ENCODE data around the gene ADAM12. TPM values are rescaled to one million over a fixed set of nuclear protein-coding genes. Genes with fewer than 3 reads are reported as not detected.

The ADAM12 gene
- polyA plus RNA-seq, 1 of the 3 experiments (the other 2 are of a cell fraction): 25.0 TPM

DNA sequence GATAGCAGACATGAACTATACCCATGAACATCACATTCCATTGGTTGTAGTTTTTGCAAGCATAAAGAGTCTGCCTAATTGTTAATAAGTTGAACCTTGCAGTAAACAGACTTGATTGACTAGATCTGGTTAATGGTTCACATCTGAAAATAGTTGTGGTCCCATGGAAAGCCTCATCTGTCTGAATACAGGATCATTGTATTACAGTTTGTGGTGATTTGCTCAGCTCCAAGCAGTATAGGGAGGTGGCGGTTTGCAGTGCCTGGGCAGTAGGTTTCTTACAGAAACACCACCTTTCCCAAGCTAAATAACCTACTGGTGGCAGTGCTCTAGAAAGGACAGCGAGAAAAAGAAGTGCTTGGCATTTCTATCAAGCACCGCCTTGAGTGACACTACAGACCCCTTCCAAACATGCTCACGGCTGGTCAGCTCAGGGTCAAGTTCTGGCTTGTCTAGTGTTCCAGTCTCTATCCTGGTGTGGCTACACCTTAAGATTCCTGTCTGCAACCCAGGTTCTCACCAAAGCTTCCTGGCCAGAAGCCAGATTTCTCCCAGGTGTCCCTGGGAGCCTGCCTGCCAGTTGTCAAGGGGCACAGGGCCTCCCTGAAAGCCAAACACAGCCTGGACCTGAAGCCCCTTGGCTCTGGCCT, 372.0 kb downstream of the ADAM12 start:
- H3K27me3 ChIP-seq (ENCODE audit: insufficient read depth): no peaks in the 10 kb centered on the region
- peaks cover 0 to 5% of the 10 kb centered on the region in 2 experiments for H3K36me3 ChIP-seq (replicated peaks in 1 of 2; ENCODE audit: control insufficient read depth in 1 of 2, insufficient read depth in 2 of 2, low read length in 1 of 2)
- DNase-seq: no peak
- no peak overlapping the region for H3K27ac ChIP-seq (ENCODE audit: low read depth in 2 of 2, low read length in 1 of 2)
- no peak overlapping the region for H2AFZ ChIP-seq (ENCODE audit: low read depth)
- H3K9me3 ChIP-seq: no peaks in the 10 kb centered on the region
- peaks cover 0 to 4% of the 10 kb centered on the region in 2 experiments; a peak in 3 of 4 replicates for H3K4me1 ChIP-seq (ENCODE audit: control insufficient read depth in 1 of 2, insufficient read depth in 2 of 2, low read depth in 1 of 2, low read length in 1 of 2)
- H3F3A ChIP-seq (replicated peaks; ENCODE audit: insufficient read depth): no peaks in the 10 kb centered on the region
- H3K79me2 ChIP-seq (ENCODE audit: insufficient read depth): no peaks in the 10 kb centered on the region
- no peaks in the 10 kb centered on the region for H4K20me1 ChIP-seq (ENCODE audit: insufficient read depth)
- no peaks in the 10 kb centered on the region for H3K9me2 ChIP-seq
- ChIA-PET POLR2A (no interaction called here), CTCF (no interaction called here)
- H3K4me2 ChIP-seq: no peak overlapping the region
- no peak overlapping the region for H3K4me3 ChIP-seq (ENCODE audit: low read depth in 2 of 2, low read length in 1 of 2)
- 100% methylated on average over 1 of the region's 4 CpGs for WGBS (ENCODE audit: low lambda C conversion rate)
- H3K9ac ChIP-seq: no peak overlapping the region
- TF ChIP-seq CHD2 (IDR thresholded peaks at IDR 0.05; ENCODE audit: low read length, partially characterized antibody) (no peak), TEAD4 (IDR thresholded peaks at IDR 0.05; ENCODE audit: borderline replicate concordance, insufficient read depth) (no peak), ELF1 (IDR thresholded peaks at IDR 0.05) (no peak), TAF1 (IDR thresholded peaks at IDR 0.05; ENCODE audit: borderline replicate concordance, low read depth, low read length) (no peak), NFIC (IDR thresholded peaks at IDR 0.05; ENCODE audit: borderline replicate concordance) (no peak), FOXM1 (IDR thresholded peaks at IDR 0.05; ENCODE audit: low read depth) (no peak), EZH2phosphoT487 (IDR thresholded peaks at IDR 0.05; ENCODE audit: borderline replicate concordance, low read depth) (no peak), MEF2A (IDR thresholded peaks at IDR 0.05; ENCODE audit: borderline replicate concordance, low read depth) (no peak), EP300 (IDR thresholded peaks at IDR 0.05; ENCODE audit: borderline replicate concordance in 1 of 2, low read depth in 1 of 2, low read length in 1 of 2) (no peak)
- TF ChIP-seq, protein P1, sequence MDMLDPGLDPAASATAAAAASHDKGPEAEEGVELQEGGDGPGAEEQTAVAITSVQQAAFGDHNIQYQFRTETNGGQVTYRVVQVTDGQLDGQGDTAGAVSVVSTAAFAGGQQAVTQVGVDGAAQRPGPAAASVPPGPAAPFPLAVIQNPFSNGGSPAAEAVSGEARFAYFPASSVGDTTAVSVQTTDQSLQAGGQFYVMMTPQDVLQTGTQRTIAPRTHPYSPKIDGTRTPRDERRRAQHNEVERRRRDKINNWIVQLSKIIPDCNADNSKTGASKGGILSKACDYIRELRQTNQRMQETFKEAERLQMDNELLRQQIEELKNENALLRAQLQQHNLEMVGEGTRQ (IDR thresholded peaks at IDR 0.05; ENCODE audit: borderline replicate concordance, low read depth, low read length): no peak
- TF ChIP-seq, protein P2, sequence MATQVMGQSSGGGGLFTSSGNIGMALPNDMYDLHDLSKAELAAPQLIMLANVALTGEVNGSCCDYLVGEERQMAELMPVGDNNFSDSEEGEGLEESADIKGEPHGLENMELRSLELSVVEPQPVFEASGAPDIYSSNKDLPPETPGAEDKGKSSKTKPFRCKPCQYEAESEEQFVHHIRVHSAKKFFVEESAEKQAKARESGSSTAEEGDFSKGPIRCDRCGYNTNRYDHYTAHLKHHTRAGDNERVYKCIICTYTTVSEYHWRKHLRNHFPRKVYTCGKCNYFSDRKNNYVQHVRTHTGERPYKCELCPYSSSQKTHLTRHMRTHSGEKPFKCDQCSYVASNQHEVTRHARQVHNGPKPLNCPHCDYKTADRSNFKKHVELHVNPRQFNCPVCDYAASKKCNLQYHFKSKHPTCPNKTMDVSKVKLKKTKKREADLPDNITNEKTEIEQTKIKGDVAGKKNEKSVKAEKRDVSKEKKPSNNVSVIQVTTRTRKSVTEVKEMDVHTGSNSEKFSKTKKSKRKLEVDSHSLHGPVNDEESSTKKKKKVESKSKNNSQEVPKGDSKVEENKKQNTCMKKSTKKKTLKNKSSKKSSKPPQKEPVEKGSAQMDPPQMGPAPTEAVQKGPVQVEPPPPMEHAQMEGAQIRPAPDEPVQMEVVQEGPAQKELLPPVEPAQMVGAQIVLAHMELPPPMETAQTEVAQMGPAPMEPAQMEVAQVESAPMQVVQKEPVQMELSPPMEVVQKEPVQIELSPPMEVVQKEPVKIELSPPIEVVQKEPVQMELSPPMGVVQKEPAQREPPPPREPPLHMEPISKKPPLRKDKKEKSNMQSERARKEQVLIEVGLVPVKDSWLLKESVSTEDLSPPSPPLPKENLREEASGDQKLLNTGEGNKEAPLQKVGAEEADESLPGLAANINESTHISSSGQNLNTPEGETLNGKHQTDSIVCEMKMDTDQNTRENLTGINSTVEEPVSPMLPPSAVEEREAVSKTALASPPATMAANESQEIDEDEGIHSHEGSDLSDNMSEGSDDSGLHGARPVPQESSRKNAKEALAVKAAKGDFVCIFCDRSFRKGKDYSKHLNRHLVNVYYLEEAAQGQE (IDR thresholded peaks at IDR 0.05; ENCODE audit: low read depth, low read length): no peak

DNA sequence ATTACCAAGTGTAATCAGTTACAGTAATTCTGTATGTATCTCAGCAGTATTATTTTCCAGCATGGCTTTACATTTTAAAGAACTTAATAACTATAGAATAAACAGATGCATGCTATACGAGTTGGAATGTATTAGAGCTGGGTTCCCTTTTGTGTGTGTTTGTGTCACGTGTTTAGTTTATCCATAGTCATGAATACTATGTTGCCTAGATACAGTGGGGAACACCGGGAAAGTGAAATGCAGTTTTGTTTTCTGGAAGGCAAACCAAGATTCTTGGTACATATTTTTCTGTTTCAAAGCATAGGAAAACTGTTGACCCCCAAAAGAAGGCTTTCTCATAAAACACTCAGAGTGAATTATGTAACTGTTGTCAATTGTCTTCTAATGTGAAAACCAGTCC, 372.9 kb downstream of the ADAM12 start:
- H3K4me1 ChIP-seq (ENCODE audit: control insufficient read depth in 1 of 2, insufficient read depth in 2 of 2, low read depth in 1 of 2, low read length in 1 of 2): peaks cover 0 to 4% of the 10 kb centered on the region in 2 experiments; a peak in 3 of 4 replicates
- H3F3A ChIP-seq (replicated peaks; ENCODE audit: insufficient read depth): no peaks in the 10 kb centered on the region
- POLR2A ChIA-PET: no interaction called here
- no peaks in the 10 kb centered on the region for H3K27me3 ChIP-seq (ENCODE audit: insufficient read depth)
- peaks cover 5% of the 10 kb centered on the region in 2 experiments for H3K36me3 ChIP-seq (replicated peaks in 1 of 2; ENCODE audit: control insufficient read depth in 1 of 2, insufficient read depth in 2 of 2, low read length in 1 of 2)
- no peak for DNase-seq
- no peak overlapping the region for H3K27ac ChIP-seq (ENCODE audit: low read depth in 2 of 2, low read length in 1 of 2)
- no peak overlapping the region for H3K4me3 ChIP-seq (ENCODE audit: low read depth in 2 of 2, low read length in 1 of 2)
- no peak overlapping the region for H2AFZ ChIP-seq (ENCODE audit: low read depth)
- TF ChIP-seq TEAD4 (IDR thresholded peaks at IDR 0.05; ENCODE audit: borderline replicate concordance, insufficient read depth) (no peak), RXRA (IDR thresholded peaks at IDR 0.05; ENCODE audit: borderline replicate concordance, low read depth) (no peak), MEF2A (IDR thresholded peaks at IDR 0.05; ENCODE audit: borderline replicate concordance, low read depth) (no peak), NFIC (IDR thresholded peaks at IDR 0.05; ENCODE audit: borderline replicate concordance) (no peak), FOXM1 (IDR thresholded peaks at IDR 0.05; ENCODE audit: low read depth) (no peak), SMC3 (IDR thresholded peaks at IDR 0.05; ENCODE audit: low read depth, low read length) (no peak), FOXJ3 (CRISPR knock-in tag; IDR thresholded peaks at IDR 0.05) (no peak)
- TF ChIP-seq, protein P1 (IDR thresholded peaks at IDR 0.05; ENCODE audit: borderline replicate concordance, low read depth, low read length): no peak
- H3K9me3 ChIP-seq: peaks cover 5% of the 10 kb centered on the region
- H3K9ac ChIP-seq: no peak overlapping the region
- WGBS (ENCODE audit: low lambda C conversion rate): 90% methylated on average over 3 of the region's 3 CpGs
- no peaks in the 10 kb centered on the region for H3K79me2 ChIP-seq (ENCODE audit: insufficient read depth)
- no peaks in the 10 kb centered on the region for H4K20me1 ChIP-seq (ENCODE audit: insufficient read depth)
- H3K4me2 ChIP-seq: no peak overlapping the region
- no peaks in the 10 kb centered on the region for H3K9me2 ChIP-seq
- CTCF ChIA-PET: no interaction called here

Data from SK-N-SH (cell line).